ENCODE measurements around the gene LCMT1. TPM values are rescaled to one million over a fixed set of nuclear protein-coding genes. Genes with fewer than 3 reads are reported as not detected.
"Not testable (repeated sequence)": the region's sequence is repeated elsewhere in the genome, so short reads cannot be mapped to it uniquely, and the experiment has no call there.

LCMT1 gene
- 10 to 100 TPM; 35.1 to 54.5 (median 38.0) TPM for total RNA-seq
- polyA plus RNA-seq: 10 to 100 TPM; 41.9 to 53.7 (median 51.6) TPM
- long read RNA-seq, donor 1, transcript LCMT1-203 (11 exons, 1,368 nt): major isoform, 22 of 27 reads
- long read RNA-seq, donor 1, partial matches to known transcripts: 0 of 27 reads
- long read RNA-seq, donor 1, other reads (novel, unspliced or antisense): 4 of 27 reads
- long read RNA-seq, donor 2, transcript LCMT1-202 (9 exons, 989 nt): minor isoform, 7 of 67 reads
- long read RNA-seq, donor 2, transcript LCMT1-203 (11 exons, 1,368 nt): major isoform, 46 of 67 reads
- long read RNA-seq, donor 2, partial matches to known transcripts: 2 of 67 reads
- long read RNA-seq, donor 2, other reads (novel, unspliced or antisense): 11 of 67 reads

DNA sequence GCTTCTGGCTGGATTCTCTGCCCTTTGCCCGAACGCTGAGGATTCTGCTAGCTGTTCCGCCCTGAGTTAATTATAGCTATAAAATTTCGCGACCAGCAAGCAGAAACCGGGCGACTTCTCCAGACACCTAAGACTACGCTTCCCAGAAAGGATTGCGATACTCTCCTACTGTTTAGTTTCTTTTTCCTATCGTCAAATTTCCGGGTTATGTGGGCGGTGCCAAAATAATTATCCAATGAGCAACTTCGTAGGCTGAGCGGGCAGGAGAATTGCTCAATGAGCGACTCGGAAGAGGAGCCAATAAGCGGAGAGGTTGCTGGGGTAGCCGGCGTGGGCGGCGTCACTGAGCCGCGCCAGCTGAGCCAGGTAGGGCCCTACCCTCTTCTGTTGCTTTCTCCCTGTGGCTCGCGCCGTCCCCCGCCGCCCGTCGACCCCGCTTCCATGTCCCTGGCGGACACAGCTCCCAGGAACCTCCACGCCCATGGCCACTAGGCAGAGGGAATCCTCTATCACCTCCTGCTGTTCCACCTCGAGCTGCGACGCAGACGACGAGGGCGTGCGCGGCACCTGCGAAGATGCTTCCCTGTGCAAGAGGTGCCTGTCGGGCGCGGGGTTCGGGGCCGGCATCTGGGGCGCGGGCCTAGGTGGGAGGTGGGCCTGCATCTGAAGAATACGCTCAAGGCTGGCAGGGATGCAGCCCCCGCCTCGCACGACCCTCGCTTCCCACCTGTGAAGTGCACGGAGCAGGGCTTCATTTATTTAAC is at the start of gene LCMT1:
LCMT1 (plus strand) TSS at position 340 of the 764 bp plus-strand sequence; CDS start at position 482, 142 bp downstream.
- Histone ChIP-seq H3K4me1 (peaks cover 31% of the 10 kb centered on the region), H3K27ac (peak within 1 kb of the TSS; percentile 86), H3K36me3 (ENCODE audit: insufficient read depth in 1 of 2, low read depth in 1 of 2) (peaks cover 0 to 10% of the 10 kb centered on the region in 2 donors), H3K9me3 (no peaks in the 10 kb centered on the region), H3K27me3 (ENCODE audit: insufficient read depth in 3 of 3, low read length in 2 of 3) (no peaks in the 10 kb centered on the region), H3K4me3 (peak within 1 kb of the TSS; percentile 98)
- DNase-seq (peak; percentile 88 to 94), ATAC-seq (peak; percentile 81 to 84 (median 84))
- intact Hi-C loops (cut with DNase I): loop anchor here (5.0 to 10.0 kb wide), 3 partner anchors 74 to 567 kb away; no protein-coding TSS in a partner anchor
- 0% methylated on average over 46 to 55 of the region's 55 CpGs for WGBS, 3 donors
- no peak for TF ChIP-seq CTCF (IDR thresholded peaks at IDR 0.05)

GRCh38 chr16:25063102-25063501 is 48.4 kb upstream of the LCMT1 start:
- ATAC-seq (no peak), DNase-seq (no peak)
- intact Hi-C loops (cut with DNase I): no loop called here
- Histone ChIP-seq H3K4me3 (no peak overlapping the region), H3K4me1 (peaks cover 6% of the 10 kb centered on the region), H3K27ac (peak overlapping the region; percentile 6), H3K27me3 (ENCODE audit: insufficient read depth in 3 of 3, low read length in 2 of 3) (no peaks in the 10 kb centered on the region), H3K9me3 (no peaks in the 10 kb centered on the region), H3K36me3 (ENCODE audit: insufficient read depth in 1 of 2, low read depth in 1 of 2) (no peaks in the 10 kb centered on the region)
- WGBS, 3 donors: 24 to 27% (median 24%) methylated on average over 3 of the region's 3 CpGs
- no peak for TF ChIP-seq CTCF (IDR thresholded peaks at IDR 0.05)

DNA sequence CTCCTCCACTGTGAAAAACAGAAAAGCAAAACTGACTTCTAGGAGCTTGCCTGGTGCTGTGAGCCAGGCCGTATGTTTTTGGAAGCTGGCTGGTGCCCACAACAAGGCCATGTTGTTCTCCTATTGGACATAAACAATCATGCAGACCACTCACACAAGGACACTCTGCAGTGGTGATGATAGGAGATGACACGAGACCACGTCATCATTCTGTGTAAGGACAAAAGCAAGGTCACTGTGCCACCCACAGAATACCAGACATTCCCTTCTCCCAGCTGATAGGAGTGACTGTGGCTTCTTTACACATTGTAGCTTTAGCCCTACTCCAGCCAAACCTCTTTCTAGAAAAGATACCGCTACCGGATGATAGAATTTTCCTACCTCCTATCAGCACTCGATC is 47.7 kb upstream of the LCMT1 start:
- H3K36me3 ChIP-seq (ENCODE audit: insufficient read depth in 1 of 2, low read depth in 1 of 2): no peaks in the 10 kb centered on the region
- ATAC-seq: peak in 1 of 4 donors; percentile 36
- no peak for TF ChIP-seq CTCF (IDR thresholded peaks at IDR 0.05)
- 53 to 70% (median 61%) methylated on average over 6 of the region's 6 CpGs for WGBS, 3 donors
- peaks cover 6% of the 10 kb centered on the region for H3K4me1 ChIP-seq
- no peaks in the 10 kb centered on the region for H3K27me3 ChIP-seq (ENCODE audit: insufficient read depth in 3 of 3, low read length in 2 of 3)
- H3K9me3 ChIP-seq: no peaks in the 10 kb centered on the region
- no peak overlapping the region for H3K27ac ChIP-seq
- no peak for DNase-seq
- intact Hi-C loops (cut with DNase I): no loop called here
- H3K4me3 ChIP-seq: no peak overlapping the region

- H3K27me3 ChIP-seq (ENCODE audit: insufficient read depth in 3 of 3, low read length in 2 of 3); H3K4me3 ChIP-seq; H3K36me3 ChIP-seq (ENCODE audit: insufficient read depth in 1 of 2, low read depth in 1 of 2); intact Hi-C loops (cut with DNase I); H3K27ac ChIP-seq; H3K9me3 ChIP-seq; DNase-seq; H3K4me1 ChIP-seq; ATAC-seq: not testable (repeated sequence)
- 94 to 100% (median 96%) methylated on average over 1 of the region's 1 CpG for WGBS, 3 donors
These were observed 47.3 kb upstream of the LCMT1 start for GRCh38 chr16:25064281-25064680.

GRCh38 chr16:25064937-25065336 is 46.6 kb upstream of the LCMT1 start:
- TF ChIP-seq CTCF (IDR thresholded peaks at IDR 0.05): no peak
- DNase-seq (no peak), ATAC-seq (no peak)
- Histone ChIP-seq H3K4me1 (peaks cover 6% of the 10 kb centered on the region), H3K27me3 (ENCODE audit: insufficient read depth in 3 of 3, low read length in 2 of 3) (no peaks in the 10 kb centered on the region), H3K27ac (no peak overlapping the region), H3K4me3 (no peak overlapping the region), H3K9me3 (no peaks in the 10 kb centered on the region), H3K36me3 (ENCODE audit: insufficient read depth in 1 of 2, low read depth in 1 of 2) (no peaks in the 10 kb centered on the region)
- WGBS, 3 donors: 46 to 70% (median 59%) methylated on average over 6 of the region's 6 CpGs
- intact Hi-C loops (cut with DNase I): no loop called here
